Hepatocyte (in vitro differentiated cells): ENCODE results near the gene MUC4. TPM values are rescaled to one million over a fixed set of nuclear protein-coding genes. Genes with fewer than 3 reads are reported as not detected.

ENCODE experiments used
- DNase-seq: peaks from one replicate; pipeline ENCODE4 v3.0.0-alpha.2; 2016; ENCODE audit warnings: low spot score
- H2AFZ ChIP-seq: fragments of 200-600 bp; sonication (generic); 2 replicates; pipeline ENCODE4 v1.6.0; 2016; ENCODE audit warnings: antibody characterized with exemption, mild to moderate bottlenecking
- H3K27ac ChIP-seq: fragments of 200-600 bp; sonication (generic); 2 replicates; pipeline ENCODE4 v1.5.1; 2016; ENCODE audit warnings: mild to moderate bottlenecking
- H3K27me3 ChIP-seq: fragments of 200-600 bp; sonication (generic); 2 replicates; pipeline ENCODE4 v1.6.1; 2016
- H3K36me3 ChIP-seq: fragments of 200-600 bp; sonication (generic); replicated peaks from 2 replicates; pipeline ENCODE4 v1.5.1; 2016; ENCODE audit warnings: low read depth; ENCODE audit not compliant: insufficient read depth
- H3K4me1 ChIP-seq: fragments of 200-600 bp; sonication (generic); 2 replicates; pipeline ENCODE4 v1.5.1; 2016; ENCODE audit warnings: mild to moderate bottlenecking, moderate library complexity; ENCODE audit not compliant: insufficient read depth
- H3K4me2 ChIP-seq: fragments of 200-600 bp; sonication (generic); 2 replicates; pipeline ENCODE4 v1.6.0; 2016
- H3K4me3 ChIP-seq: fragments of 200-600 bp; sonication (generic); 2 replicates; pipeline ENCODE4 v1.5.1; 2016; ENCODE audit warnings: mild to moderate bottlenecking
- H3K79me2 ChIP-seq: fragments of 200-600 bp; sonication (generic); 2 replicates; pipeline ENCODE4 v1.6.0; 2017; ENCODE audit warnings: mild to moderate bottlenecking
- H3K9me2 ChIP-seq: fragments of 200-600 bp; sonication (generic); replicated peaks from 2 replicates; pipeline ENCODE4 v1.6.0; 2017; ENCODE audit warnings: mild to moderate bottlenecking; ENCODE audit not compliant: insufficient read depth
- H3K9me3 ChIP-seq: fragments of 200-600 bp; sonication (generic); 2 replicates; pipeline ENCODE4 v1.5.1; 2016; ENCODE audit warnings: low read depth, mild to moderate bottlenecking
- H4K20me1 ChIP-seq: fragments of 200-600 bp; sonication (generic); 2 replicates; pipeline ENCODE4 v1.6.0; 2016; ENCODE audit warnings: mild to moderate bottlenecking; ENCODE audit not compliant: insufficient read depth, poor library complexity, severe bottlenecking
- EZH2 ChIP-seq: fragments of 200-600 bp; sonication (generic); IDR thresholded peaks from 2 replicates; pipeline ENCODE4 v1.6.1; 2016; ENCODE audit warnings: antibody characterized with exemption, mild to moderate bottlenecking, borderline replicate concordance
- EZH2phosphoT487 ChIP-seq: fragments of 200-600 bp; sonication (generic); IDR thresholded peaks from one replicate; pipeline ENCODE4 v1.6.1; 2018; ENCODE audit warnings: antibody characterized with exemption, mild to moderate bottlenecking, low read depth, moderate library complexity; ENCODE audit not compliant: unreplicated experiment, severe bottlenecking
- WGBS: methylation state at CpG from one replicate; pipeline ENCODE4 v1.1.6; 2016; ENCODE audit warnings: low lambda C conversion rate; ENCODE audit errors: missing lambda C conversion rate; 5-methylcytosine and 5-hydroxymethylcytosine counted together
- polyA plus RNA-seq: library from polyadenylated mRNA; unstranded; fragments of >200 nt; fragmentation: Nextera tagmentation; extraction: Ambion mirVana; gene quantifications from 2 replicates; pipeline ENCODE4 v1.2.1, GENCODE V29; 2016
- total RNA-seq: library from RNA; depleted of rRNA; stranded (reverse); fragments of >200 nt; gene quantifications from 2 replicates; pipeline ENCODE4 v1.2.3, GENCODE V29; 2014
- TF ChIP-seq, protein P1 (sequence below): fragments of 200-600 bp; sonication (generic); IDR thresholded peaks from 2 replicates; pipeline ENCODE4 v1.5.1; 2016; ENCODE audit warnings: antibody characterized with exemption, mild to moderate bottlenecking; ENCODE audit not compliant: poor library complexity

Gene MUC4
- total and polyA plus RNA-seq, 2 experiments from 2014 or later = 0.89 to 1.7 TPM

DNA sequence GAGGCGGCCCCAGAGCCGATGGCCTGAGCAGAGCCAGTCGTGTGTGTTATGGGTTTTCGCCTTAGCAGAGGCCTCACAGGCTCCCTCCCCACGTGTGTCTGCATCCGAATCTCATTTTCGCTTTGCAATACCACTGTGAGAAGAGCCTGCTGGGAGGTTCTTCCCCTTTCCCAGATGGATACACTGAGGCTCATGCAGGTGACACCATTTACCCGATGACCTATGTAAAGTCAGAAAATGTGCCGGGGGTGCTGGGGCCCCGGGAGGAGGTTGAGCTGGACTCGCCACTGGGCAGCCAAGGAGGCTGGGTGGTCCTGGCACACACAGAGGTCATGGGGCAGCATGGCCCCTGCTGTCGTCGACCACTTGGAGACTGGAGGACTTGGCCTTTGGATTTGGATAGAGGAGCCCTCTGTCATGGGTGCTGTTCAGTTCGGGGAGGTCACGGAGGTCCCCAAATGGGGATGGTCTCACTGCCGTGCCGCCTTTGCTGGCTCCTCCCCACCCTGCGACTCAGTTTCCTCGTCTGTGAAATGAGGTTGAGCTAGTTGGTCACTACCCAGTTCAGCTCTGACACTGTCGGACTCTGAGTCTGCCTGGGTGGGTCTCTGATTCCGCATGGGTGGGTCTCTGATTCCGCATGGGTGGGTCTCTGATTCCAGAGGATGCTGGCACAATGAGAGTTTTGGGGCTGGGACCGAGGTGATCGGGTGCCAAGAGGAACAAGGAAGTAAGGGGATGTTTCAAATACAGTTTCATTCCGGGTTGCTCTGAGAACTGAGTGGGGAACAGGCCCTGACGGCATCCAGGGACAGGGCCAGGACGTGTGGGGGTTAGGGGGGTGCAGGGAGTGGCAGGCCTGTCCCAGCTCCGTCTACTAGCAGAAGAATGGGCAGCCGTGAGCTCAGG, 23.2 kb upstream of the MUC4 start:
- no peaks in the 10 kb centered on the region for H3K9me3 ChIP-seq
- no peak overlapping the region for H2AFZ ChIP-seq
- no peak for DNase-seq
- H3K9me2 ChIP-seq = no peaks in the 10 kb centered on the region
- H3K27ac ChIP-seq = no peak overlapping the region
- H3K27me3 ChIP-seq = no peaks in the 10 kb centered on the region
- H3K4me1 ChIP-seq = no peaks in the 10 kb centered on the region
- TF ChIP-seq EZH2phosphoT487 (no peak), EZH2 (no peak)
- TF ChIP-seq, protein P1, sequence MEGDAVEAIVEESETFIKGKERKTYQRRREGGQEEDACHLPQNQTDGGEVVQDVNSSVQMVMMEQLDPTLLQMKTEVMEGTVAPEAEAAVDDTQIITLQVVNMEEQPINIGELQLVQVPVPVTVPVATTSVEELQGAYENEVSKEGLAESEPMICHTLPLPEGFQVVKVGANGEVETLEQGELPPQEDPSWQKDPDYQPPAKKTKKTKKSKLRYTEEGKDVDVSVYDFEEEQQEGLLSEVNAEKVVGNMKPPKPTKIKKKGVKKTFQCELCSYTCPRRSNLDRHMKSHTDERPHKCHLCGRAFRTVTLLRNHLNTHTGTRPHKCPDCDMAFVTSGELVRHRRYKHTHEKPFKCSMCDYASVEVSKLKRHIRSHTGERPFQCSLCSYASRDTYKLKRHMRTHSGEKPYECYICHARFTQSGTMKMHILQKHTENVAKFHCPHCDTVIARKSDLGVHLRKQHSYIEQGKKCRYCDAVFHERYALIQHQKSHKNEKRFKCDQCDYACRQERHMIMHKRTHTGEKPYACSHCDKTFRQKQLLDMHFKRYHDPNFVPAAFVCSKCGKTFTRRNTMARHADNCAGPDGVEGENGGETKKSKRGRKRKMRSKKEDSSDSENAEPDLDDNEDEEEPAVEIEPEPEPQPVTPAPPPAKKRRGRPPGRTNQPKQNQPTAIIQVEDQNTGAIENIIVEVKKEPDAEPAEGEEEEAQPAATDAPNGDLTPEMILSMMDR = no peak
- no peak overlapping the region for H3K4me3 ChIP-seq
- no peaks in the 10 kb centered on the region for H3K79me2 ChIP-seq
- 92% methylated on average over 28 of the region's 29 CpGs for WGBS
- H4K20me1 ChIP-seq = no peaks in the 10 kb centered on the region
- no peaks in the 10 kb centered on the region for H3K36me3 ChIP-seq
- no peak overlapping the region for H3K4me2 ChIP-seq

DNA sequence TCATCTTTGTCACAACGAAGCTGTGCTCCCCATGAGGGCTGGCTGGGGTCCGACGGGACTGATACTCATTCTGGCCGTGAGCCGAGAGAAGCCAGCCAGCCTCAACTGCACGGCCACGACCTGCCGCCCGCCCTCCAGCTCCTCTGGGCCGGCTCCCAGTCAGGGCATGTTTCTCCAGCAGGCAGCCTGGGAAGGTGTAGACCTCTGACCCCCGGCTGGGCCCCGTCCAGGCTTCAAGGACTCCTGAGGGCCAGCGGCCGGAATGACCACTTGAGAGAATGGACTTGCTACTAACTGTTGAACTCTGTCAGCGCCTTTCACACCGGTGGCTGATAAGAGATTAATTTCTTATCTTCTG, 18.1 kb upstream of the MUC4 start:
- TF ChIP-seq, protein P1 = no peak
- TF ChIP-seq EZH2 (no peak), EZH2phosphoT487 (no peak)
- WGBS = 76% methylated on average over 14 of the region's 16 CpGs
- no peak overlapping the region for H3K4me3 ChIP-seq
- H3K9me2 ChIP-seq = no peaks in the 10 kb centered on the region
- no peak for DNase-seq
- no peak overlapping the region for H3K4me2 ChIP-seq
- no peaks in the 10 kb centered on the region for H3K27me3 ChIP-seq
- H3K27ac ChIP-seq = no peak overlapping the region
- no peaks in the 10 kb centered on the region for H3K4me1 ChIP-seq
- no peaks in the 10 kb centered on the region for H3K79me2 ChIP-seq
- H3K36me3 ChIP-seq = no peaks in the 10 kb centered on the region
- H4K20me1 ChIP-seq = no peaks in the 10 kb centered on the region
- no peaks in the 10 kb centered on the region for H3K9me3 ChIP-seq
- no peak overlapping the region for H2AFZ ChIP-seq

DNA sequence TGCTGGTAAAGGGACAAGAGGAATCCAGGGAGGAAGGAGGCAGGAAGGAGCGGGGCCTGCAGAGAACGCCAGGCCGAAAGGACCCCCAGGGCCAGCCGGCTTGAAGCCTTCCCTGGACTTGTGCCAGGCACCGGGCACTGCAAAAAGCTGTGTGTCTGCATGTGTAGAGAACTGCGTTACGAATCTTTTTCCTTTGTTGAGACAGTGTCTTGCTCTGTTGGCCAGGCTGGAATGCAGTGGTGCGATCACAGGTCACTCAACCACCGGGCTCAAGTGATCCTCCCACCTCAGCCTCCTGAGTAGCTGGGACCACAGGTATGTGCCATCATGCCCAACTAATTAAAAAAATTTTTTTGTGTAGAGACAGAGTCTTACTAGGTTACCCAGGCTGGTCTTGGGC, 17.0 kb upstream of the MUC4 start:
- H3K9me3 ChIP-seq = no peaks in the 10 kb centered on the region
- 85% methylated on average over 9 of the region's 9 CpGs for whole genome bisulfite sequencing
- H2AFZ ChIP-seq = no peak overlapping the region
- no peaks in the 10 kb centered on the region for H3K79me2 ChIP-seq
- TF ChIP-seq EZH2 = no peak
- TF ChIP-seq, protein P1 = no peak
- no peak for TF ChIP-seq EZH2phosphoT487
- H3K4me1 ChIP-seq = no peaks in the 10 kb centered on the region
- no peaks in the 10 kb centered on the region for H3K9me2 ChIP-seq
- H3K36me3 ChIP-seq = no peaks in the 10 kb centered on the region
- no peaks in the 10 kb centered on the region for H3K27me3 ChIP-seq
- no peak for DNase-seq
- no peak overlapping the region for H3K27ac ChIP-seq
- H3K4me3 ChIP-seq = no peak overlapping the region
- no peak overlapping the region for H3K4me2 ChIP-seq
- H4K20me1 ChIP-seq = no peaks in the 10 kb centered on the region
